Keratinocyte (primary cell): ENCODE results near the gene GSTT4. TPM values are rescaled to one million over a fixed set of nuclear protein-coding genes. Genes with fewer than 3 reads are reported as not detected.

Experiments
- polyA plus RNA-seq, 5 experiments: library from polyadenylated mRNA; depleted of rRNA in 3 of 5; stranded (reverse) in 3 of 5; stranded (forward) in 1 of 5; unstranded in 1 of 5; fragments of >200 nt; gene quantifications; 1 replicate in 1 of 5; 2 replicates in 3 of 5; 3 replicates in 1 of 5; pipeline versions ENCODE4 v1.2.1 to v1.2.3, GENCODE V29; 2011 to 2012; ENCODE audit warnings: missing spikeins in 2 of 5, low read depth in 1 of 5, low replicate concordance in 1 of 5

Gene GSTT4
- polyA plus RNA-seq, 1 donor (not counting 4 experiments of a cell fraction or from before 2014, with no cell fraction given), result not detected

Other genes with a start within 250 kb of the GSTT4 start
- 0.06 TPM in 1 of 3 replicates, not detected in the others for gene C22orf15, start 242.5 kb downstream of the GSTT4 start, polyA plus RNA-seq
- gene CHCHD10, start 237.5 kb downstream of the GSTT4 start, polyA plus RNA-seq, result 10.4 to 14.8 TPM (median 10.6 TPM) in 3 replicates
- 0.06 to 0.20 TPM (median 0.13 TPM) in 3 replicates for gene MMP11, start 232.6 kb downstream of the GSTT4 start, polyA plus RNA-seq
- gene SMARCB1, start 218.5 kb downstream of the GSTT4 start, polyA plus RNA-seq, result 70.0 to 108 TPM (median 95.2 TPM) in 3 replicates
- gene DERL3, start 166.4 kb downstream of the GSTT4 start, polyA plus RNA-seq, result 0.01 to 0.42 TPM (median 0.05 TPM) in 3 replicates
- 5.3 to 9.4 TPM (median 6.0 TPM) in 3 replicates for gene SLC2A11, start 147.6 kb downstream of the GSTT4 start, polyA plus RNA-seq
- 162 to 812 TPM (median 340 TPM) in 3 replicates for gene MIF, start 111.1 kb downstream of the GSTT4 start, polyA plus RNA-seq
- 15.5 to 22.2 TPM (median 17.9 TPM) in 3 replicates for gene GSTT2B, start 44.3 kb downstream of the GSTT4 start, polyA plus RNA-seq
- 0.63 to 1.0 TPM (median 0.72 TPM) in 3 replicates for gene DDTL, start 38.6 kb downstream of the GSTT4 start, polyA plus RNA-seq
- 87.8 to 151 TPM (median 118 TPM) in 3 replicates for gene DDT, start 31.0 kb downstream of the GSTT4 start, polyA plus RNA-seq
- gene GSTT2, start 25.3 kb downstream of the GSTT4 start, polyA plus RNA-seq, result 0.24 to 1.5 TPM (median 0.75 TPM) in 3 replicates
- gene CABIN1, start 5.9 kb upstream of the GSTT4 start, polyA plus RNA-seq, result 3.5 to 4.6 TPM (median 4.1 TPM) in 3 replicates
- 0.01 to 0.10 TPM (median 0.03 TPM) in 3 replicates for gene SUSD2, start 176.0 kb upstream of the GSTT4 start, polyA plus RNA-seq
- gene GGT5, start 239.6 kb upstream of the GSTT4 start, polyA plus RNA-seq, result not detected in 3 replicates